GM12872 (cell line): ENCODE data around the gene CMSS1.

Experiments used
- TF ChIP-seq, protein P1 (sequence below): IDR thresholded peaks from 3 replicates; pipeline ENCODE4 v1.5.1; 2011; ENCODE audit warnings: low read depth, mild to moderate bottlenecking, low read length, moderate library complexity; ENCODE audit not compliant: insufficient read depth

The CMSS1 gene

DNA sequence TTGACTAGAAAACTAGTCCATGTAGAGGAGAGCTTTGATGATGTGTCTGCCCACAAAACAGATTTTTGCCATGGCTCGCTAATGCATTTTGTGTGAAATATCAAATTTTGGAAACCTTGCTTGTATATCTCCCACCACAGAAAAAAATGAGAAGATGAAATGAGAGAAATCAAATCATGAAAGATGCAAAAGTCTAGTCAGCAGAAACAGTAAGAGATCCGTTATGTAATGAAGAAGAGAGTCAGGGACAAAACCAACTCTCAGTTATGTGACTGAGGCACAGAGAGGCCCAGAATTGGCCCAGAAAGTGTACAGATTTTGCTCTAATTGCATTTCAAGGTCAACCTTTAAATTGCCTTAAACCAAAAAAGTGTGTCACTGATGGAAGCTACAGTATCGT, 189.7 kb downstream of the CMSS1 start:
- TF ChIP-seq, protein P1, sequence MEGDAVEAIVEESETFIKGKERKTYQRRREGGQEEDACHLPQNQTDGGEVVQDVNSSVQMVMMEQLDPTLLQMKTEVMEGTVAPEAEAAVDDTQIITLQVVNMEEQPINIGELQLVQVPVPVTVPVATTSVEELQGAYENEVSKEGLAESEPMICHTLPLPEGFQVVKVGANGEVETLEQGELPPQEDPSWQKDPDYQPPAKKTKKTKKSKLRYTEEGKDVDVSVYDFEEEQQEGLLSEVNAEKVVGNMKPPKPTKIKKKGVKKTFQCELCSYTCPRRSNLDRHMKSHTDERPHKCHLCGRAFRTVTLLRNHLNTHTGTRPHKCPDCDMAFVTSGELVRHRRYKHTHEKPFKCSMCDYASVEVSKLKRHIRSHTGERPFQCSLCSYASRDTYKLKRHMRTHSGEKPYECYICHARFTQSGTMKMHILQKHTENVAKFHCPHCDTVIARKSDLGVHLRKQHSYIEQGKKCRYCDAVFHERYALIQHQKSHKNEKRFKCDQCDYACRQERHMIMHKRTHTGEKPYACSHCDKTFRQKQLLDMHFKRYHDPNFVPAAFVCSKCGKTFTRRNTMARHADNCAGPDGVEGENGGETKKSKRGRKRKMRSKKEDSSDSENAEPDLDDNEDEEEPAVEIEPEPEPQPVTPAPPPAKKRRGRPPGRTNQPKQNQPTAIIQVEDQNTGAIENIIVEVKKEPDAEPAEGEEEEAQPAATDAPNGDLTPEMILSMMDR: no peak

DNA sequence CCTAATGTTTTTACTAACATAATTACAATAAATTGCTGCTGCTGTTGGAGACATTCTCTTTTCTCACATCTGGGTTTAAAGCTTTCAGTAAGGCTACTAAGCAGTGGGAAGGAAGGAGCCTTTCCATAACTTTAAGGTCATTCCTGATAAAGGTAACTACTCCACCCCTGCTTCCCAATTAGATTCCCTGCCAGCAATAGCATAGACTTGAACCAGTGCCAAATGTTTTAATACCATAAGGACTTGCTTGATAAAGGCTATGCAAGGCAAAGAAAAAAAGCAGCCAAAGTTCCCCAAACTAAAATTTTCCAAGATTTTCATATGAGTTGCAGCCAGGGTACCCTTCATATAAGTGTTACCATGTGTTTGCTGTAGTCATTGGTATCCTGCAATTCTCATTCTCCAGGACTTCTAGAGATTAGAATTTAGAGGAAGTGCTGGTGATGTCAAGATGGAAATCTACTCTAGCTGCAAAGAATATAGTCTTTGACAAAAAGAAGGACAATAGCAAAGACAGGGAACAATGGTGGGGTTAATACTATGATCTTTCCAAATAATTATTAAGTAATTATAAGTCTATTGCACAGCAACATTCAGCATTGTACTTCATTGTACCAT, 190.5 kb downstream of the CMSS1 start:
- TF ChIP-seq, protein P1: no peak

DNA sequence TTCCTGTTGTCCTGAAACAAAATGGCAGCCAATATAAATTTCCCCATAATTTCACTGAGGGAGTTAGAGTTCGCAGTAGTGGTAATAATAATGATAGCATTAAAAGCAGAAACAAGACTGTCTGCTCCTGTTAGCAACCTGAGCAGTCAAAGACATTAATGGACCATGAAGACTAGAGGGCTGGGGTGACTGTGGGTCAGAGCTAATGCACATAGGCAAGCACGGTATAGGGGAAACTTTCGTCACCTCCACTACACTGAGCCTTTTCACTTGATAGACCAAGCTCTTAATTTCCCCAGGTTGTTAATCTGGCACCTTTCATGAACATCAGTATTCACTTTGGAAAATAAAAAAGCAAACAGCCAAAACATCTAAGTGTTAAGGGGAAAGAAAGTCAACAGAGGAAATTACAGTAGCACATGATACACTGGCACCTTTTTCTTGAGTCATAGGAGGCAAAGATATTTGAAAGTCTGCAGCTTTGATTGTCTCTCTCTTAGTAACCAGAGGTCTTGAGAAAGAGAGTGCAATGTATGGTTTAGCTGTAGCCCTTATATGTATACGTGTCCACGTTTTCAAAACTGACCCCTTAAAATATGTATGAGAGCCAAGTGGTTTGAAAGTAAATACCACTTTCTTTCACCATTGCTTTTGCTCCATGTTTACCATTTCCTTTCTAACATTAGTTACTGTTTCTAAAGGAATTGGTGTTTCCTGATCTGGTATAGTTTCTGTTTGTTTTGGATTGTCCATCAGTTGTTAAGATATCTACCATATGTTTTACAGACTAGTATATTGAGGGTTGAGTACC, 191.8 kb downstream of the CMSS1 start:
- TF ChIP-seq, protein P1: no peak

DNA sequence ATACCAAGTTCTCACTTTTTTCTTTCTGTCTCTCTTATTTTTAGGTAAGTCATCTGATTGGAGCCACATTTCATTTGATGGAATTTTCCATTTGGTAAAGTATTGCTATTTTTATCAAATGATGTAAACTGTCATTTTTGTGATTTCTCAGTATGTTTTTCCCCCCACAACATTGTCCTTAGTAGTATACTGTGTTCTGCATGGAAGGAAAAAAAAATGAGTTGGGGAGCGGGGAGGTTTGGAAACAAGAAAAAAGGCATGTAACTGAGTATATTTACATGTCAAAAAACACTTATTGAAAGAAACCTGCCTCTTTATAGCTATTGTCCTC, 192.4 kb downstream of the CMSS1 start:
- TF ChIP-seq, protein P1: no peak

DNA sequence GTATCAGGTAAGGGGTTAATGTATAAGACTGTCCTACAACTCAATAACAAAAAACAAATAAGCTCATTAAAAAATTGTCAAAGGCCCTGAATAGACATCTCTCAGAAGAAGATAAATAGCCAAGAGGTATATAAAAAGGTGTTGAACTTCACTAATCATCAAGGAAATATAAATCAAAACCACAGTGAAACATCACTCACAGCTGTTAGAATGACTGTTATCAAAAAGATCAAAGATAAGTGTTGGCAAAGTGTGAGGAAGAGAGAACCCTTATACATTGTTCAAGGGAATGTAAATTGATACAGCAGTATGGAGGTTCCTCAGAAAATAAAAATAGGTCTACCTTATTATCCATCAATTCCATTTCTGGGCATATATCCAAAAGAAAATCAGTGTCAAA, 201.1 kb downstream of the CMSS1 start:
- TF ChIP-seq, protein P1: no peak

DNA sequence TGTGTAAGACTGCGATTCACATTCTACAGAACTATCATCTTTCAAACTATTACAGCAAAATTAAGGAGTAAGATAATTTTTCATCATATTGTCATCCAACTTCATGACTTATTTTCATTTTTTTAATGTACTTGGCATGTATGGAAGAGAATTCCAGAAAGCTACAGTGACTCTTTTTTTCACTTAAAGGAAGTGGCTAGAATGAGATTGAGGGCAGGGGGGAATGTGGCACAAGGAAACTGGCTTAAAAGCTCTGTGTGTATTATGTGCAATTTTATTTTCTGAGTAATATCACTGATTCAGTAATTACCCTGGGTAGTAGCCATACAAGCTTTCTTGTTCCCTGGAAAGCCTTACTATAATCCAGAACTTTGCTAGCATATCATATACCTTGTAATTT, 202.1 kb downstream of the CMSS1 start:
- TF ChIP-seq, protein P1: no peak

DNA sequence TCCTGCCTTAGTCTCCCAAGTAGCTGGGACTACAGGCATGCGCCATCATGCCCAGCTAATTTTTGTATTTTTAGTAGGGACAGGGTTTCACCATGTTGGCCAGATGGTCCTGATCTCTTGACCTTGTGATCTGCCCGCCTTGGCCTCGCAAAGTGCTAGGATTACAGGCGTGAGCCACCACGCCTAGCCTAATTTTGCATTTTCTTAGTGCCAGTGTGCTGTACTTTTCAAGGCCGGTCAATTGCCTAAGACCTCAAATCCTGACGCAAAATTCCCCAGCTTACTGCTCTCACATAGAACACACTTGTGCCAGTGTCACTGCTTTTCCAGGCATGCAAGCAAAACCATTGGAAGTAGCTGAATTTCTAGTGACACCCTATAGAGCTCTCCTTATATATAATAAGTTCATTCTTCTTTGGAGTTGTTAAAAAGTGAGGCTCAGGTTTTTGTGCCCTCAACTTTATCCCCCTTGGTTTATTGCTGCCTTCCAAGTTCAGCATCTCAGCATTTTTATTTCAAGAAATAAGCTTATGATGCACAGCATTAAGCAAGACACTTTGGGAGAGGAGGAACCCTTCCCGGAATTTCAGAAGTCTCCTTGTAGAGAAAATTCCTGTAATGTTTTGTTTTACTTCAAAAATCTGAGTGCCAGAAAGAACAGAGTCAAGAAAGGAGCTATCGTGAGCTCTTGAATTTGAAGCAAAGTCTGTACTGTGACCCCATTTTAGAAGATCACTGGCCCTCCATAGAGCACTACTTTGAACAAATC, 203.4 kb downstream of the CMSS1 start:
- TF ChIP-seq, protein P1: no peak
